ENCODE measurements around the gene ACSS3.

Gene ACSS3

DNA sequence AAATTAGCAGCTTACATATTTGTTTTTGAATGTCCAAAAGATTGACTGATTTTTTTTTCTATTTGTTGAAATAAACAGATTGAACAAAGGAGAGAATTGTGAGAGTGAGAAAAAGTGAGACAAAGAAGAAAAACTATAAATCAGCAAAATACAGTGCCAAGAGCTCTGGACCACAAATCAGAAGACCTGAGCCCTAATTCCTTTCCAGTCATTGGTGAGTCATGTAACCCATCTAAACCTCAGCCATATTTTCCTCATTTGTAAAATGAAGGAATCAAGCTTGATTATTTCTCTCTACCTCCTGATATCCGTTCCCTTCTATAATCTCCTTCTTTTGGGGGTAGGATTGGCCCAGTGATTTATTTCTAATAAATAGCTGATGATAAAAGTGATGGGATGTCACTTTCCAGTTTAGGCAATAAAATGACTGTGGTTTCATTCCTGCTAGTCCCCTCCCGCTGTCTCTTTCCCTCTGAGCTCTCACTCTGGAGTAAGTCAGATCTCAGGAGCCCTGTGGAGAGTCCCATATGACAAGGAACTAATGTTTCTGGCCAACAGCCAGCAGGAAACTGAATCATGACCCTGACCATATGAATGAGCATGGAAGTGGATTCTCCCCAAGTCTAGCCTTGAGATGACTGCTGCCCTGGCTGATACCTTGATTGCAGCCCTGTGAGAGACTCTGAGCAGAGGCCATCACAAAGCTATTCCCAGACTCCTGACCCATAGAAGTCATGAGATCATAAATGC is 218.9 kb downstream of the ACSS3 start:
- no peak for DNase-seq (ENCODE audit: low spot score)

DNA sequence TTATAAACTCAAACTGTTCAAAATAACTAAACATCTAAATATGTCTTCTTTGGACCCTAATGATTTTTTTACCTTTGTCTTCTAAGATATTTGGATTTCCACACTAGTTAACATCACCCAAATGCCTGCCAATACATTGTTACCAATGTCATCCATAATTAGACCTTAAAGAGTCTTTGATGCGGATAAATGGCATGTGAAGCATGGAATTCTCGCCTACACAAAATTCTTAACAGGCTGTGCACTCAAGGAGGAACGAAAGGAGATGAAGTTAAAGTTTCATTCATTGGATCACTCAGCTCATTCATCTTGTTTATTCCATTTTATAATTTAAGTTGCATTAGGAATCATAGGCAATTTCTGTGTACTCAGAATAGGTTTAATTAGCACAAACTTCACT is 219.7 kb downstream of the ACSS3 start:
- DNase-seq (ENCODE audit: low spot score): no peak

DNA sequence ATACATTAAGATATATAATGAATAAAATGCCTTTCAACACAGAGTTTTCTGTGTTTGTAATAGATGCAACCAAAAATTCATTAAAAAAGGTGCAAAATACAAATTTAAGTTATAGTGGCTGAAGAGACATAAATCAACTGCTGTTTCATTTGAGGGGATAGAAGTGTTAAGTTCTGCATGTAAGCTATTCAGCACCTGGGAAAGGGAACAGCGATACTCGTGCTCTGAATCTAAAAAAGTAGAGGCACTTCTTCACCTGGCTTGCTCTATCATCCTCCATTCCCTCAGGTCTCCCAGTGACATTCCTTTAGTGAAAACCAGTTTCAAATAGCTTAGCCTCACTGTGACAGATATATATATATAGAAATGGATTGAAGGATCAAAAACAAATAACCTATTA is 222.6 kb downstream of the ACSS3 start:
- no peak for DNase-seq (ENCODE audit: low spot score)

DNA sequence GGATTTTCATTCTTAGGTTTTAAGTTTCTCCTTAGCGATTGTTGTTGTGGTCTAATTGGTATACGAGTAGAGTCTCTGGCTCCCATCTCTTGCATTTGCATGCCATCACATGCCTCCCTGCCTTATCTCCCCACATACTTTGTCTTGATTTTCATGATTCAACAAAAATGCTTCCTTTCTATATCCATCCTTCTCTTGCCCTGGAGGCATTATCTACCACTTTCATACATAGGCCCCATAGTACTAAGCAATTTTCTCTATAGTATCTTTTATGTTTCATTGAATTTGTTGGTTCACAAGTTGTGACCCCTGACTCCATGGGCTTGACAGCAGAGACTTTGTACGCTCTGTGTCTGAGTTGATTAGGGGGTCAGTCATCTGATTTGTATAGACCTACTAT is 226.1 kb downstream of the ACSS3 start:
- DNase-seq (ENCODE audit: low spot score): no peak

All from globus pallidus (tissue), 1 donor.